ENCODE measurements around the gene TNFRSF14. TPM values are rescaled to one million over a fixed set of nuclear protein-coding genes. Genes with fewer than 3 reads are reported as not detected.
"Not testable (repeated sequence)": the region's sequence is repeated elsewhere in the genome, so short reads cannot be mapped to it uniquely, and the experiment has no call there.

The TNFRSF14 gene
- total RNA-seq, 1 donor = 17.7 TPM

- no peak for DNase-seq (ENCODE audit: low read depth)
- no peak overlapping the region for H3K4me3 ChIP-seq (ENCODE audit: low read depth, low read length)
- TF ChIP-seq, protein P1, sequence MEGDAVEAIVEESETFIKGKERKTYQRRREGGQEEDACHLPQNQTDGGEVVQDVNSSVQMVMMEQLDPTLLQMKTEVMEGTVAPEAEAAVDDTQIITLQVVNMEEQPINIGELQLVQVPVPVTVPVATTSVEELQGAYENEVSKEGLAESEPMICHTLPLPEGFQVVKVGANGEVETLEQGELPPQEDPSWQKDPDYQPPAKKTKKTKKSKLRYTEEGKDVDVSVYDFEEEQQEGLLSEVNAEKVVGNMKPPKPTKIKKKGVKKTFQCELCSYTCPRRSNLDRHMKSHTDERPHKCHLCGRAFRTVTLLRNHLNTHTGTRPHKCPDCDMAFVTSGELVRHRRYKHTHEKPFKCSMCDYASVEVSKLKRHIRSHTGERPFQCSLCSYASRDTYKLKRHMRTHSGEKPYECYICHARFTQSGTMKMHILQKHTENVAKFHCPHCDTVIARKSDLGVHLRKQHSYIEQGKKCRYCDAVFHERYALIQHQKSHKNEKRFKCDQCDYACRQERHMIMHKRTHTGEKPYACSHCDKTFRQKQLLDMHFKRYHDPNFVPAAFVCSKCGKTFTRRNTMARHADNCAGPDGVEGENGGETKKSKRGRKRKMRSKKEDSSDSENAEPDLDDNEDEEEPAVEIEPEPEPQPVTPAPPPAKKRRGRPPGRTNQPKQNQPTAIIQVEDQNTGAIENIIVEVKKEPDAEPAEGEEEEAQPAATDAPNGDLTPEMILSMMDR (IDR thresholded peaks at IDR 0.05; ENCODE audit: insufficient read depth, low read depth, low read length) = no peak
These were observed 12.9 kb downstream of the TNFRSF14 start for GRCh38 chr1:2569060-2569459.

GRCh38 chr1:2569703-2570102, 13.5 kb downstream of the TNFRSF14 start:
- DNase-seq (ENCODE audit: low read depth) = not testable (repeated sequence)

GRCh38 chr1:2570332-2570731, 14.2 kb downstream of the TNFRSF14 start:
- TF ChIP-seq, protein P1 (IDR thresholded peaks at IDR 0.05; ENCODE audit: insufficient read depth, low read depth, low read length) = no peak
- DNase-seq (ENCODE audit: low read depth) = no peak
- H3K4me3 ChIP-seq (ENCODE audit: low read depth, low read length) = no peak overlapping the region

More at GRCh38 chr1:2569703-2570102, 13.5 kb downstream of the TNFRSF14 start:
- H3K4me3 ChIP-seq (ENCODE audit: low read depth, low read length) = not testable (repeated sequence)

DNA sequence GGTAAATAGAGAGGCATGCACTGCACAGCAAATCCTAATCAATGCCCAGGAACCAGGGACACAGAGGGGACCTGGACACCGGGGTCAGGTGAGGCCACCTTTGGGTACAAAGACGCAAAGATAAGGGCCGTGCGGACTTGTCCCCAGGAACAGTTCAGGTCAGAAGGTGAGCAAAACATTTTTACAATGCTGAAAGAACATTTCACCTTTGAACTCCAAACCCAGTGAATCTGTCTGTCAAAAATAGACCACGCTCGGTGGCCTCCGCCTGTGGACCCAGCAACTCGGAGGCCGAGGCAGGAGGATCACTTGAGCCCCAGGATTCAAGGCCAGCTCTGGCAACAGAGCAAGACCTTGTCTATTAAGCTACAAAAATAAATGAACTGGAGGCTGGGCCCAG, 15.2 kb downstream of the TNFRSF14 start:
- TF ChIP-seq, protein P1 (IDR thresholded peaks at IDR 0.05; ENCODE audit: insufficient read depth, low read depth, low read length) = no peak

GRCh38 chr1:2573250-2573920, 17.2 kb downstream of the TNFRSF14 start:
- no peak for DNase-seq (ENCODE audit: low read depth)
- TF ChIP-seq, protein P1 (IDR thresholded peaks at IDR 0.05; ENCODE audit: insufficient read depth, low read depth, low read length) = no peak
- H3K4me3 ChIP-seq (ENCODE audit: low read depth, low read length) = no peak overlapping the region

More for the DNA sequence above, 15.2 kb downstream of the TNFRSF14 start:
- H3K4me3 ChIP-seq (ENCODE audit: low read depth, low read length) = no peak overlapping the region
- DNase-seq (ENCODE audit: low read depth) = no peak

GRCh38 chr1:2574350-2574749, 18.2 kb downstream of the TNFRSF14 start:
- TF ChIP-seq, protein P1 (IDR thresholded peaks at IDR 0.05; ENCODE audit: insufficient read depth, low read depth, low read length) = no peak
- H3K4me3 ChIP-seq (ENCODE audit: low read depth, low read length) = no peak overlapping the region
- DNase-seq (ENCODE audit: low read depth) = no peak

- TF ChIP-seq, protein P1 (IDR thresholded peaks at IDR 0.05; ENCODE audit: insufficient read depth, low read depth, low read length) = no peak
- DNase-seq (ENCODE audit: low read depth) = no peak
- no peak overlapping the region for H3K4me3 ChIP-seq (ENCODE audit: low read depth, low read length)
These were observed 19.9 kb downstream of the TNFRSF14 start for GRCh38 chr1:2575801-2576663.

GRCh38 chr1:2577565-2578075, 21.4 kb downstream of the TNFRSF14 start:
- not testable (repeated sequence) for DNase-seq (ENCODE audit: low read depth); H3K4me3 ChIP-seq (ENCODE audit: low read depth, low read length)

Data from fibroblast of villous mesenchyme (primary cell).